Testis (tissue), 3 donors: Measurements from ENCODE around the gene APC2. TPM values are rescaled to one million over a fixed set of nuclear protein-coding genes. Genes with fewer than 3 reads are reported as not detected.

Experiments used
- DNase-seq: peaks from one replicate; pipeline ENCODE4 v3.0.0-alpha.2; 2019
- H3K27ac ChIP-seq, 2 donors: fragments of 200-600 bp; sonication (generic); one replicate each; pipeline ENCODE4 v1.5.1; 2019
- H3K27me3 ChIP-seq: fragments of 200-600 bp; sonication (generic); one replicate; pipeline ENCODE4 v1.5.1; 2019
- H3K36me3 ChIP-seq: fragments of 200-600 bp; sonication (generic); one replicate; pipeline ENCODE4 v1.5.1; 2017; ENCODE audit warnings: low read depth; ENCODE audit errors: missing control alignments
- H3K4me1 ChIP-seq: fragments of 200-600 bp; sonication (generic); one replicate; pipeline ENCODE4 v1.5.1; 2019
- H3K4me3 ChIP-seq, 2 donors: fragments of 200-600 bp; sonication (generic); one replicate each; pipeline ENCODE4 v1.5.1; 2017 to 2019
- H3K9me3 ChIP-seq: fragments of 200-600 bp; sonication (generic); one replicate; pipeline ENCODE4 v1.5.1; 2017
- POLR2A ChIP-seq: fragments of 450-650 bp; IDR thresholded peaks from one replicate; pipeline ENCODE4 v1.6.1; 2017; ENCODE audit warnings: antibody characterized with exemption, mild to moderate bottlenecking, moderate library complexity
- WGBS, 2 donors: methylation state at CpG; one replicate each; pipeline ENCODE4 v1.1.5; 2018; 5-methylcytosine and 5-hydroxymethylcytosine counted together
- intact Hi-C: fragments of 100-400 bp; cut with DNase I; formaldehyde crosslinking; loops from one replicate; pipeline ENCODE4 v1.15.1; 2023; ENCODE audit warnings: low total_unique reads
- polyA plus RNA-seq: library from polyadenylated mRNA; stranded (reverse); fragments of 350-450 nt; fragmentation: Illumina TruSeq; extraction: RNeasy Lipid Tissue Mini Kit (QIAGEN cat#74804); gene quantifications from one replicate; pipeline ENCODE4 v1.2.3, GENCODE V29; 2014; ENCODE audit warnings: low read depth, low replicate concordance; ENCODE audit not compliant: insufficient read depth
- total RNA-seq, 2 donors: library from RNA; depleted of rRNA; stranded (reverse); fragments of >200 nt; gene quantifications; one replicate each; pipeline ENCODE4 v1.2.3, GENCODE V29; 2016
- TF ChIP-seq, protein P1 (sequence below), 3 experiments: fragments of 450-650 bp in 2 of 3; fragments of 200-600 bp in 1 of 3; sonication (generic) in 1 of 3; IDR thresholded peaks; one replicate each; pipeline ENCODE4 v1.5.1; 2016 to 2019; ENCODE audit warnings: antibody characterized with exemption in 3 of 3, mild to moderate bottlenecking in 2 of 3, moderate library complexity in 1 of 3

Gene APC2
- total and polyA plus RNA-seq, 3 donors from 2014 or later = 2.8 to 5.9 (median 4.6) TPM

DNA sequence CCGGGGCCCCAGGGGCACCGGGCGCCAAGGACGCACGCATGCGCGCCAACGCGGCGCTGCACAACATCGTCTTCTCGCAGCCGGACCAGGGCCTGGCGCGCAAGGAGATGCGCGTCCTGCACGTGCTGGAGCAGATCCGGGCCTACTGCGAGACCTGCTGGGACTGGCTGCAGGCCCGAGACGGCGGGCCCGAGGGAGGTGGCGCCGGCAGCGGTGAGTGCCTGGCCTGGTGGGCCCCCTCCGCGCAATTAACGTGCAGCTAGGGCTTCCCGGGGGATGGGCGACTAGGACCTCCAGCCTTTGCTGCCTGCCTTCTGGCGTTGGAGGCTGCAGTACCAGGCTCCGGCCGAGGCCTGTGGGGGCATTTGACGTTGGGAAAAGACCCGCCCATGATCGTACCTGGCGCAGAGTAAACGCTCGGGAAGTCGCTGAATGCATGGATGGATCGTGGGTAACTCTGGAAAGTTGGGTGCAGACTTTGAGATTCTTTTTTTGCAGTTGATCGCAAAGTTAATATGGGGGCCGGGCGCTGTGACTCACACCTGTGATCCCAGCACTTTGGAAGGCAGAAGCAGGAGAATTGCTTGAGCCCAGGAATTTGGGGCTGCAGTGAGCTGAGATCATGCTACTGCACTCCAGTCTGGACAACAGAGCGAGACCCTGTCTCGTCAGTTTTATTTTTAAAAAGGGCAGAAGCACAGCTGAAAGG, 7.3 kb downstream of the APC2 start:
- 40% methylated on average over 33 to 48 of the region's 48 CpGs for WGBS, 2 donors
- intact Hi-C loops = no loop called here
- no peak overlapping the region for H3K27ac ChIP-seq
- H3K36me3 ChIP-seq = no peaks in the 10 kb centered on the region
- H3K27me3 ChIP-seq = no peaks in the 10 kb centered on the region
- DNase-seq = no peak
- peaks cover 18% of the 10 kb centered on the region for H3K4me1 ChIP-seq
- H3K9me3 ChIP-seq = no peaks in the 10 kb centered on the region
- H3K4me3 ChIP-seq = no peak overlapping the region
- no peak for TF ChIP-seq POLR2A
- TF ChIP-seq, protein P1, sequence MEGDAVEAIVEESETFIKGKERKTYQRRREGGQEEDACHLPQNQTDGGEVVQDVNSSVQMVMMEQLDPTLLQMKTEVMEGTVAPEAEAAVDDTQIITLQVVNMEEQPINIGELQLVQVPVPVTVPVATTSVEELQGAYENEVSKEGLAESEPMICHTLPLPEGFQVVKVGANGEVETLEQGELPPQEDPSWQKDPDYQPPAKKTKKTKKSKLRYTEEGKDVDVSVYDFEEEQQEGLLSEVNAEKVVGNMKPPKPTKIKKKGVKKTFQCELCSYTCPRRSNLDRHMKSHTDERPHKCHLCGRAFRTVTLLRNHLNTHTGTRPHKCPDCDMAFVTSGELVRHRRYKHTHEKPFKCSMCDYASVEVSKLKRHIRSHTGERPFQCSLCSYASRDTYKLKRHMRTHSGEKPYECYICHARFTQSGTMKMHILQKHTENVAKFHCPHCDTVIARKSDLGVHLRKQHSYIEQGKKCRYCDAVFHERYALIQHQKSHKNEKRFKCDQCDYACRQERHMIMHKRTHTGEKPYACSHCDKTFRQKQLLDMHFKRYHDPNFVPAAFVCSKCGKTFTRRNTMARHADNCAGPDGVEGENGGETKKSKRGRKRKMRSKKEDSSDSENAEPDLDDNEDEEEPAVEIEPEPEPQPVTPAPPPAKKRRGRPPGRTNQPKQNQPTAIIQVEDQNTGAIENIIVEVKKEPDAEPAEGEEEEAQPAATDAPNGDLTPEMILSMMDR (IDR thresholded peaks at IDR 0.05) = no peak

DNA sequence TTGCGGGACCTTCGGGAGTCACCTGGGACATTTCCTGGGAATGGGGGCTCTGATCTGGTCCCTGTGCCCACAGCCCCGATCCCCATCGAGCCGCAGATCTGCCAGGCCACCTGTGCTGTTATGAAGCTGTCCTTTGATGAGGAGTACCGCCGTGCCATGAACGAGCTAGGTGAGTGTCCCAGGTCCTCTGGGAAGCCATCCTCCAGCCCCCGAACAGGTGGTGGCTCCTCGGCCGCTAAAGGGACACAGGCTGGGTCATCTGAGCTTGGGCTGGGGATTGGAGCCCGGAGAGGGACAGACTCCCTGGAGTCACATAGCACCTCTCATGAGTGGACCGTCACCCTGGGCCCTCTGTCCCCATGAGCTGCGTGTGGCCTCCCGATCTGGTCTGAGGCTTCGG, 8.0 kb downstream of the APC2 start:
- no peak overlapping the region for H3K27ac ChIP-seq
- intact Hi-C loops = no loop called here
- no peak for DNase-seq
- H3K36me3 ChIP-seq = no peaks in the 10 kb centered on the region
- peaks cover 12% of the 10 kb centered on the region for H3K4me1 ChIP-seq
- 89 to 91% methylated on average over 3 to 14 of the region's 16 CpGs for WGBS, 2 donors
- H3K27me3 ChIP-seq = no peaks in the 10 kb centered on the region
- no peak overlapping the region for H3K4me3 ChIP-seq
- no peaks in the 10 kb centered on the region for H3K9me3 ChIP-seq
- TF ChIP-seq, protein P1 (IDR thresholded peaks at IDR 0.05) = no peak
- TF ChIP-seq POLR2A = no peak

DNA sequence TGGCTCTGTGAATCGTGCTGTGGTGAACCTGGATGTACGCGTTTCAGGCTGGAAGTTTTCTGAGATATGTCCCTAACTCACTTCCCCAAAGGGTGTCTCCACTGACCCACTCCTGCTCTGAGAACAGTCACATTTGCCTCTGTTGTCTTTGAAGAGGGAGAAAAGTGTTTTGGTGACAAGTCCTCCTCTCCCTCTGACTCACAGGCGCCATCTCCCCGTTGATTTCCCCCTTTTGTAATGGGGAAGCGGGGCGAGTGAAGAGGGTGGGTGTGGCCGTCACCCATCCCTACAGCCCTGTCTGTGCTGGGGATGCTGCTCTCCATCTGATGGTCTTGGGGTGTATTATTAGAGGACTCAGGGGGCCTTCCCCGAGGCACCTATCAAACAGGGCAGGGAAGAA, 9.6 kb downstream of the APC2 start:
- intact Hi-C loops = no loop called here
- WGBS, 2 donors = 78 to 86% methylated on average over 9 of the region's 9 CpGs
- no peaks in the 10 kb centered on the region for H3K27me3 ChIP-seq
- TF ChIP-seq, protein P1 (IDR thresholded peaks at IDR 0.05) = no peak
- TF ChIP-seq POLR2A = no peak
- peaks cover 4% of the 10 kb centered on the region for H3K4me1 ChIP-seq
- H3K9me3 ChIP-seq = no peaks in the 10 kb centered on the region
- H3K27ac ChIP-seq = no peak overlapping the region
- no peak overlapping the region for H3K4me3 ChIP-seq
- no peak for DNase-seq
- no peaks in the 10 kb centered on the region for H3K36me3 ChIP-seq

DNA sequence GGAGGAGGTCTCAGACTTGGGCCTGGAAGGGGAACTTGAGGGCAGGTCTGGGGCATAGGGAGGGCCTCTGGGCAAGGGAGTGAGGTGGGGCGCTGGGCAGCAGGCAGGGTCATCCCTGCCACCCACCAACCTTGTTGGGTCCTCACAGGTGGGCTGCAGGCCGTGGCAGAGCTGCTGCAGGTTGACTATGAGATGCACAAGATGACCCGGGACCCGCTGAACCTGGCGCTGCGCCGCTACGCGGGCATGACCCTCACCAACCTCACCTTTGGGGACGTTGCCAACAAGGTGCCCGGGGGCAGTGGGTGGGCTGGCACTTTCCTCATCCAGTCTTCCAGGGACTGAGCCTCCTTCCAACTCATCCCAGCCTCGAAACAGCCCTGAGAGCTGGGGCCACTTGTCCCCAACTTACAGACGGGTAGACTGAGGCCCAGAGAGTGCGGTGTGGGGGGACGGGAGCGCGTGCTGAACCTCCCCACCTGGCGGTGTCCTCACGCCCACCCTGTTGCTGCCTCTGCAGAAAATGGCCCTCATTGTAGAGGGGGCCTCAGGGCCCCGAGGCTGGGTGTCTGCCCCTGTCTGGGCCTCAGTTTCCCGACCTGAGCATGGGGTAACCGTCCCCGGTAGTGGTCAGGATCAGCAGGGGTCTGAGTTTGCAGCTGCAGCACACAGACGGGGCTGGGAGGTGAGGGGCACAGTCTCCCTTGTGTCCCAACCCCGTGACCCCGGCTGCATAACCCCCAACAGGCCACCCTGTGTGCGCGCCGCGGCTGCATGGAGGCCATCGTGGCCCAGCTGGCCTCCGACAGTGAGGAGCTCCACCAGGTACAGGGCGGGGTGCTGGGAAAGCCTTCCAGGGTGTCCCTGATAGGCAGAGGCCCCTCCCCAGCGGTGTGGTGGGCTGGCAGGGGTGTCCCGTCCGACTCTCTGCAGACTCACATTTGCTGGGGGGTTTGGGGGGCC, 10.4 kb downstream of the APC2 start:
- WGBS, 2 donors = 89 to 90% methylated on average over 12 to 36 of the region's 36 CpGs
- Histone ChIP-seq H3K27me3 (no peaks in the 10 kb centered on the region), H3K4me3 (no peak overlapping the region), H3K4me1 (peaks cover 1% of the 10 kb centered on the region), H3K9me3 (no peaks in the 10 kb centered on the region), H3K36me3 (no peaks in the 10 kb centered on the region), H3K27ac (no peak overlapping the region)
- no peak for DNase-seq
- intact Hi-C loops = no loop called here
- TF ChIP-seq POLR2A = no peak
- TF ChIP-seq, protein P1 (IDR thresholded peaks at IDR 0.05) = no peak
